ENCODE data around the gene LUM.

Gene LUM

DNA sequence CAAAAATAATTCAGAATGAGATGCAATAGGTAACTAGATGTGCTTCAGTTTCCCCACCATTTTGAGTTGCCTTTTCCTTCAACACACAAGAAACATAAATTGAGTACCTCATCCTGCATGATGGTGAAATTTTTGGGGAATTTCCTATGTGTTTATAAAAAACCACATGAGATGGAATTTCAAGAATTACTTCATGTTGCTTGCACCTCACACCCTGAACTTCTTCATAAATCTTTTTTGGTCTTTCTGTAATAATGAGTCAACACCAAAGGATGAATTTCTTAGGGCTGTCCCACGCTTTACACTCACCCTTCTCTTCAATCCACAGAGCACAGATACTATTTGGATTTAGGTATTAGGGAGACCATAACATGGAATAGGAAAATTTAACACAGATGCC is 22.6 kb upstream of the LUM start:
- Histone ChIP-seq H3K9me3 (no peaks in the 10 kb centered on the region), H3K27ac (no peak overlapping the region), H3K4me1 (peaks cover 0 to 14% (median 8%) of the 10 kb centered on the region in 4 donors), H3K27me3 (no peaks in the 10 kb centered on the region), H3K4me3 (no peak overlapping the region), H3K36me3 (no peaks in the 10 kb centered on the region)
- no peak for DNase-seq
- no peak for TF ChIP-seq CTCF (IDR thresholded peaks at IDR 0.05)
- intact Hi-C loops (cut with DNase I; ENCODE audit: low total_unique reads), result no loop called here

DNA sequence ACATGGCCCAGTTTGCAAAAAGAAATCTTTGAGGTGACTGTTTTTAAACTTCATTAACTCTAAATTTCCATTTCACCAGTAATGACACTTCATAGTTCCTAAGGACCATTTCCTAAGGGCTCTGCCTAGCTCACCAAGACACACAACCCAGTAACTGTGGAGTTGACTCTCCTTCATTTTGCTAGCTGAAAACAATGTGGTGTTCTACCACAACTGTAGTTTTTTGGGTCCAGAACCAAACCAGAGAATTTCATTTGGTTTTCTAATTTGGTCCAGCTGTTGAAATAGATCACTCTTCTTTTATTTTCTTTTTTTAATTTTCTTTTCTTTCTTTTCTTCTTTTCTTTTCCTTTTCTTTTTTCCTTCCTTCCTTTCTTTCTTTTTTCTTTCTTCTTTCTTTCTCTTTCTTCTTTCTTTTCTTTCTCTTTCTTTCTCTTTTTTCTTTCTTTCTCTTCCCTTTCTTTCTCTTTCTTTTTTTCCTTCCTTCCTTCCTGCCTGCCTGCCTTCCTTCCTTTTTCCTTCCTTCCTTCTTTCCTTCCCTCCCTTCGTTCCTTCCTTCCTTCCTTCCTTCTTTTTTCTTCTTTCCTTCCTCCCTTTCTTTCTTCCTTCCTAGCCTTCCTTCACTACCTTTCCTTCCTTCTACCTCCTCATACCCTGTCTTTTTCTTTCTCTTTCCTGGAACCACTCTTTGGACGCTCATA is 18.5 kb upstream of the LUM start:
- H3K4me1 ChIP-seq, result peaks cover 0 to 2% (median 0%) of the 10 kb centered on the region in 4 donors
- H3K27me3 ChIP-seq, result no peaks in the 10 kb centered on the region
- H3K36me3 ChIP-seq, result no peaks in the 10 kb centered on the region
- no peaks in the 10 kb centered on the region for H3K9me3 ChIP-seq
- no peak overlapping the region for H3K4me3 ChIP-seq
- no peak overlapping the region for H3K27ac ChIP-seq
- no peak for TF ChIP-seq CTCF (IDR thresholded peaks at IDR 0.05)
- intact Hi-C loops (cut with DNase I; ENCODE audit: low total_unique reads), result no loop called here
- DNase-seq, result no peak

GRCh38 chr12:91127751-91128150 is 16.5 kb upstream of the LUM start:
- peaks cover 0 to 4% (median 1%) of the 10 kb centered on the region in 4 donors for H3K4me1 ChIP-seq
- intact Hi-C loops (cut with DNase I; ENCODE audit: low total_unique reads), result no loop called here
- no peak for TF ChIP-seq CTCF (IDR thresholded peaks at IDR 0.05)

DNA sequence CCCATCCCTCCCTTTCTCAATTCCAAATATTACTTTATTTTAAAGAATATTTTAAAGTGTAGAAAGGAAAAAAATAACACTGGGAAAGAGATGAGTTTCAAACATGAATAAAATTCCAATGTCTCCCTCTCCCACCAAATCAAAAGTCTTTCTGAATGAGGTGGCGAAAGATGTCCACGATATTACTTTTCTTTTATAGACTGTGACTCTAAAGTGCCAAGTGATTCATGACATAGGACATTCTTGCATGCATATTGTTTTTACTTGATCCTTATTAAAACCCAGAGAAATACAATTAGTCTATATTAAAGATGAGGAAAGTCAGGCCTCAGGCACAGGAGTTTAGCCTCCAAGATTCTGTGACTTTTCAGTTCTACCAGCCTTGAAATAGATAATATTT is 16.0 kb upstream of the LUM start:
- intact Hi-C loops (cut with DNase I; ENCODE audit: low total_unique reads), result no loop called here
- Histone ChIP-seq H3K36me3 (no peaks in the 10 kb centered on the region), H3K4me3 (no peak overlapping the region), H3K27ac (peak overlapping the region in 1 of 2 donors; percentile 8), H3K9me3 (no peaks in the 10 kb centered on the region), H3K27me3 (no peaks in the 10 kb centered on the region), H3K4me1 (peaks cover 0 to 4% (median 1%) of the 10 kb centered on the region in 4 donors)
- TF ChIP-seq CTCF (IDR thresholded peaks at IDR 0.05), result no peak
- no peak for DNase-seq

More at GRCh38 chr12:91127751-91128150, 16.5 kb upstream of the LUM start:
- no peaks in the 10 kb centered on the region for H3K9me3 ChIP-seq
- no peak overlapping the region for H3K4me3 ChIP-seq
- no peaks in the 10 kb centered on the region for H3K27me3 ChIP-seq
- no peak for DNase-seq
- H3K27ac ChIP-seq, result no peak overlapping the region
- H3K36me3 ChIP-seq, result no peaks in the 10 kb centered on the region

DNA sequence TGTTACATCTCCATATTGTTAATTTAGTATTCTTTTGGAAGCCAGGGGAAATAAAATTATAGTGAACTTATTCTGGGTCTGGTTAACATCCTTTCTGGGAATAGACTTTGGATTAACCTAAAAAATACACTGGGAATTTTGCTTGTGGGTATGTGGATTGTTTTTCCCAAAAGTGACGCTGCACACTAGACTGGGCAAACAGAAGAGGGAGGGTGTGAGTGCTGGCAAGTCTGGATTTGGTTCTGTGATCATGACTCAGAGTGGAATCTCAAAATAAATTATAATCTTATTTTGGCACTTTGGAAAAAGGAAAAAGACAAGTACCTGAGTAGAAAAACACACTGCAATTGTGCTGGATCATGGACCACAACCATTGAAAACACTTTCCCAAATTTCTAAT is 15.2 kb upstream of the LUM start:
- Histone ChIP-seq H3K27ac (peak overlapping the region in 1 of 2 donors; percentile 8), H3K36me3 (no peaks in the 10 kb centered on the region), H3K4me1 (peaks cover 0 to 4% (median 1%) of the 10 kb centered on the region in 4 donors), H3K9me3 (no peaks in the 10 kb centered on the region), H3K27me3 (no peaks in the 10 kb centered on the region), H3K4me3 (no peak overlapping the region)
- TF ChIP-seq CTCF (IDR thresholded peaks at IDR 0.05), result no peak
- DNase-seq, result peak in 1 of 2 donors; percentile 62
- intact Hi-C loops (cut with DNase I; ENCODE audit: low total_unique reads), result no loop called here
